DMS153 treated with DMSO at 0.1 percent for 48 hours (cell line): ENCODE data around the gene AHDC1.

Experiments used
- DNase-seq: peaks from one replicate; lab custom pipeline; 2025; ENCODE audit not compliant: unreplicated experiment; lab: John Stamatoyannopoulos, UW

The AHDC1 gene

DNA sequence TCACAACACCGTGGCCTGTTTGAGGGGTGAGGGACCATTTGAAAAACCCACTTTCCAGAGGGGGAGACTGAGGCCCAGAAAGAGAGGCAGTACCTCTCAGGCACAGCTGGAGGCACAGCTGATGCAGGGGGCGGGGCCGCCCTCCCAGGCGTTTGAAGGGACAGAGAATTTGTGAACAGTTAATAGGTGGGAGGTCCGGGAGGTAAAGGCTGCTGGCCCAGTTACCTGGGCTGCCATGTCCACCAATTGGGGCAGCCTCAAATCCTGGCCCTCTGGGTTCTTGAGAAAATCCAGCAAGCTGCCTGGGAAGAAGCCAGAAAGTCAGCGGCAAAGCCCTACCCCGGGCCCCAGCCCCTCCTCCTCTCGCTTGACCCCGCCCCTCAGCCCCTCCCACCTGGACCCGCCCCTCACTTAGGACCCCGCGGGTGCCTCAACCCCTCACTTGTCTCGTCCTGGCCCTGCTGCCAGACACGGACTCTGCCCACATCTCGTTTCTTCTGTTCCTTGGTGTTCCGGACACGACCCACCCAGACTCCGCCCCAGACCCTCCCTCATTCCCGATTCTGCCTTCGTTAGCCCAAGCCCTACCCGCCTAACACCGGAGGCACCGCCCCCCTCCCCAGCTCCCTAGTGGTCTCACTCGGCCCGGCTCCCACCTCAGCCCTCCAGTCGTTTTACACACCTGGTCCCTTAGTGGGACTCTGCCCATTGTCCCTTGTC lies 10.8 kb upstream of the AHDC1 start:
- DNase-seq: no peak

DNA sequence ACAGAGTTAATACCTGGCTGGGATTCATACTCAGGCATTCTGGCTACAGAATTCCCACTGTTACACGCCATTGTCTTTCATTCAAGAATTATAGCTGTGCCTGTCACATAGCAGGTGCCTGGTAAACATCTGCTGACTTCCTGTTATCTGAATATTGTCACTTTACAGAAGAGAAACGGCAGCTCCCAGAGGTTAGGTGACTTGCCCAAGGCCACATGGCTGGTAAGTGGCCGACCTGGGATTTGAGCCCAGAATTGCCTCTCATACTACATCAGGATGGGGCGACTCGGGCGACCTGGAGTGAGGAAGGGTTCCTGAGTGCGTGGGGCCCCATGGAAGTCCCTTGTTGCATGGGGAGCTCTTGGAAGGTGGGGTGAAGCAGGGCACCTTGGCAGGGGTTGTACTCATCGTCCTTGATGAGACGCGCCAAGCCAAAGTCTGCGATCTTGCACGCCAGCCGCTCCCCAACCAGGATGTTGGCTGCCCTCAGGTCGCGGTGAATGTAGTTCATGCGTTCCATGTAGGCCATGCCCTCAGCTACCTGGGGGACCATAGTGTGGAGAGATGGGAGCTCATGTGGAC lies 10.2 kb upstream of the AHDC1 start:
- DNase-seq: no peak

DNA sequence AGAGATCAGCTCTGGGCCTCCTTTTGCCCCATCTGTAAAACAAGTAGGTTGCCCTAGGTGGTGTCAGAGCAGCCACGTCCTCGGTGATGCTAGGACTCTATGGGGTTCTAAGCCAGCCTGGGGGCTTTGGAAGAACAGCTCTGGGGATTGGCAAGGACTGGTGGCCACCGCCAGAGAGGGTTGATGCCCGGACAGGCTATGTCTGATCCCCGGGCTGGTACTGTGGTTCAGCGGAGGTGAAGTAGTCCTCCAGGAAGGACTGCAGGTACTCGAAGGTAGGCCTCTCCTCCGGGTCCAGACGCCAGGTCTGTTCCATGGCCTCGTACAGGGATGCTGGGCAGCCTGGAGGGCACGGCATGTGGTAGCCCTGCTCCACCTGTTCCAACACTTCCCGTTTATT lies 8.8 kb upstream of the AHDC1 start:
- no peak for DNase-seq

DNA sequence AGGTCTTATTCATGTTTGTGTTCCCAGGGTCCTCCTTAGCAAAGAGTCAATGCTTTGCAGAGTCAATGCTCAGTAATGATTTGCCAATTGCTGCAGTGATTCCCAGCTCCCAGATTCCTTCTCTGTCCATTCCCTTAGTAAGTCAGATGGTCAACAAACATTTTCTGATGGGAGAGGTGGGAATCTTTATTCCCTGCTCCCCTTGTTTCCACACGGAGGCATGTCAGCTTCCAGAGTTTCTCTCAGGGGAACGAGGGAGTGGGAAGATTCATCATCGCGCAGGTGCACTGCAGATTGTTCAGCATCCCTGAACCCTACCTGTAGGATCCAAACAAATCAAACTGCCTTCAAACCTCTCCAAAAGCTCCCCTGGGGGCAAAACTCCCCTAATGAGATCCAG lies 7.5 kb upstream of the AHDC1 start:
- no peak for DNase-seq

DNA sequence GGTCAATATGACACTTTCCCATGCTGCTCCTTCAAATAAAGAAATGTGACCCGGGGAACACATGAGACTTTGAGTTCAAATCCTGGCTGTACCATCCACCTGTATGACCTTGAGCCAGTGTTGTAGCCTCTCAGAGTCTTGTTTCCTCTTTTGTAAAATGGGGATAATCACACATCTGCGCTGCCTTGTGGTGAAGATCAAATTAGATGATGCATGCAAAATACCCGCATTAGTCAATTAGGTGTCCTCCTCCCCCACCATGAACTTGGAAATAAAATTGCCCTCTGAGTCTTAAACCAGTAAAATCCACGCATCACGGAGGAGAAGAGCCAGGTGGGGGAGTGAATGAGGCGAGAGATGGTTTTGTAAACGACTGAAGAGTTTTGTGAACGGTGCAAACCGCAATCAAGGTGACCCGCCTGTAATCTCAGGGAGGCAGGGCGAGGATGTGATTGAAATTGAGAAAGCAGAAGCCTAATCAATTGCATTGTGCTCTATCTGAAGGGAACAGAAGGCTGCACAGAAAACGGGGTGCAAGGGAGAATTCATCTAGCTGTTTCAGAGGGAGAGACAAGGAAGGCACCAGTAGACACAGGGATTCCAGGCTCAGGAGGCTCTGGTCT lies 5.8 kb upstream of the AHDC1 start:
- DNase-seq: no peak

DNA sequence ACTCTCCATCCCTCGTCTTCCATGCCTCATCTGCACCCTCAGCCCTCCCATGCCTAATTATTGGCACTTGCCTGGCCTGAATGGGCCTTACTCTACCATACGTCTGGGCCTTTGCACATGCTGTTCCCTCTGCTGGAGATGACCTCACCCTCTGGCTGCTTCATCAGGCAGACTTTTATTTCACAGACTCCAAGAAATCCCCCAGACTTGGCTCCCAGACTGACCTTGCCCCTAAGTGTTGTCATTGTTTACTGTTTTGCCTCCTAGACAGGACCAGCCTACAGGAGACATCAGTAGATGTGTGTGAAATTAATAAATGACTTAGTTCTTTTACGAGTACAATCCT lies 5.2 kb upstream of the AHDC1 start:
- DNase-seq: no peak

DNA sequence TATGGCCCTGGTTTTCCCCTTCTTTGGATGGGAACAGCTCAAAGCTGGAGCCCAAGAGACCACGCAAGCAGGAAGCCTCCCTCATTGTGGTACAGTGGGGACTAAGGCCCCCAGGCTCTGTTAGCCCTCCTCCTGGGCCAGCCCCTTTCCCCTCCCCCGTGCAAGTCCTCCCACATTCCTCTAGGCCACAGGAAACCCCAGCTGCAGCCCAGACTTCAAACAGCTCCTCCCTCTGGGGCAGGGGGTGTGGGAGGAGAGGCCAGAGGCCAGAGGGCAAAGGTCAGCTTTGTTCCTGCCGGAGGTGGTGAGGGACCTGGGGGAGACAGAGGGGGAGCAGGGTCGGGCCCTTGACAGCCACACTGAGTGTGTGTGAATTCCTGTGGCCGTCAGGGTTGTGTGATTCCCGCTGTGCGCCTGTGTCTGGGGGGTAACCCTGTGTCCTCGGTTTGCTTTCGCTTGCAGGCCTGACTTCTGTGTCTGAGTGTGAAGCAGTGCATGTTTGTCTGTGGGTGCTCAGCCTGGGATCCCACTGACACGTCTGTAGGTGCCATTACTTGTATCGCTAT lies 3.4 kb upstream of the AHDC1 start:
- no peak for DNase-seq

DNA sequence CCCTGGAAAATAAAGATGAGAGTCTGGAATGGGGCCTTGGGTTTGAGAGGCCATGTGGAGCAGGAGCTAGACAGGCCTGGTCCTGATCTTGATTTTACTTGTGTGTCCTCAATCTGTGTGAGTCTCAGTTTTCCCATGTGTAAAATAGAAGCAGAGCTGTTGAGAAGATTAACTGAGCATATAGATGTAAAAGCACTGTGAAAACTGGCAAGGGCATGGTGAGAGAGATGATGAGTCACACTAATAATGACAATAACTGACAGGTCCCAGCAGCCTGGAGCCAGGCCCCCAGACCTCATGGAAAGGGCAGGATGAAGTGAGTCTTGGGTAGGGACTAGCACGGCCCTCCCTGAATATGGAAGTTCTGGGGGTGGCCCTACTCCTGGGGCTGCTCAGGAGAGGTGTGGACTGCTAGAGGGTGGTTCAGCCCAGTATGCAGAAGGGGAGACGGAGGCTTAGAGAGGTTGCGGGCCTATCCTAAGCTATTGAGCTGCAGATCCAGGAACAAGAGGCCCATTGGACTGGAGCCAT lies 2.8 kb upstream of the AHDC1 start:
- DNase-seq: no peak

DNA sequence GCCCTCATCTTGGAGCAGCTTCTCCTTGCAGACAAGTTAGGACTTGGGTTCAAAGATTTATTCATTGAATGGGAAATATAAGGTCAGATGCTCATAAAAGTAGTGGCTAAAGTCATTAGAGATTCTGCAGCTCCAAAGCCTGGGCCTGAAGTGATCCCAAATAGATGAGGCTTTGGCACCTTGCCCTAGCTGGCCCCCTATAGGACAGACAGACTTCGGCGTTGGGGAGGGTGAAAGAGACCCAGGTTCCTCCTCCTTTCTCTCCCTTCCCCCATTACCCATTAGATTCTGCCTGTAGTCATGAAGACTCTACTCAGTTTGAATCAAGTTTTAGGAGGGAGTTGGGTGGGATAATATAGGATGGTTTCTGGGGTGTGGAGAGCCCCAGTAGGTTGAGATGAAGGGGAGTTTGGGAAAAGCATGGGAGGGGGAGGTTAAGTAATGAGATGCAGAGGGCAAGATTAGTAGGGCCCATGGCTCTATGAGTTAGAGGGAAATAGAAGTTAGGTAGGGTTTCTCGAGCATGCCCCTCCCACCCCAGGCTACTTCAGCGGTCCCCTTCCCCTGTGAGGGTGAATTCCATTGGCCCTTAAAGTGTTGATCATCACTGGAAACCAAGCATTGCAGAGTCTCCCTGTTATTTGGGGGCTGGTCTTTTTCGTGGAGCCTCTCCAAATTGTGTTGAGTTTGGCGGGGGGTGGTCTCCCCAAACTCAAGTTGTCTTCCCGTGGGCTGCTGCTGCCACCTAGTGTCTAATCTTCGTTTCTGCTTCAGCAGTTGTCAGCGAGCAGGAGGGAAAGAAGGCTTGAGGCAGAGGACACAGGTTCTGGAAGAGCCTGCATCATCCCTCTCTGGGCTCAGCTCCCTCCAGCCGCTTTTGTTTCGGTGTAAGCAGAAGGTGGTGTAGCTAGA lies 2.1 kb upstream of the AHDC1 start:
- peak; percentile 39 for DNase-seq

DNA sequence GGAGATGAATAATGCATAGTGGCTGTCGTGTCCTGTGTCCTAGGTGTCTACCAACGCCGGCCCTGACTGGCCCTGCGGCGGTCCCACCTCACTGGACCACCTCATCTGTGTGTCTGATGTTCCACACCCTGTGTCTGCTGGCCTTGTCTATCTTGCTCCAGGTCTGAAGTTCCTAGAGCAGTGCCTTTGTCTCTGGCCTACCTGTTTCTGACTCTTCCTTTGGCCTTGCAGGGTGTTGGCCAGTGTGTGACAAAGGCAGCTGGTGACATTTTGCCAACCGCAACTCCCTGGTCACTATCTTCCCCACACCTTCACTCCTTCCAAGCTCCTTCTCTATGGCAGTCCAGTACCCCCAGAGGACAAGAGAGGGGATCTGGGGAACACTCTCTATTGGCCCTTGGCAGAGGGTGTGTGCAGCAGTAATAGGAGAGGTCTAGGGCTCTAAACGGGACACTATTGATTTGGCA lies 1.4 kb upstream of the AHDC1 start:
- no peak for DNase-seq

DNA sequence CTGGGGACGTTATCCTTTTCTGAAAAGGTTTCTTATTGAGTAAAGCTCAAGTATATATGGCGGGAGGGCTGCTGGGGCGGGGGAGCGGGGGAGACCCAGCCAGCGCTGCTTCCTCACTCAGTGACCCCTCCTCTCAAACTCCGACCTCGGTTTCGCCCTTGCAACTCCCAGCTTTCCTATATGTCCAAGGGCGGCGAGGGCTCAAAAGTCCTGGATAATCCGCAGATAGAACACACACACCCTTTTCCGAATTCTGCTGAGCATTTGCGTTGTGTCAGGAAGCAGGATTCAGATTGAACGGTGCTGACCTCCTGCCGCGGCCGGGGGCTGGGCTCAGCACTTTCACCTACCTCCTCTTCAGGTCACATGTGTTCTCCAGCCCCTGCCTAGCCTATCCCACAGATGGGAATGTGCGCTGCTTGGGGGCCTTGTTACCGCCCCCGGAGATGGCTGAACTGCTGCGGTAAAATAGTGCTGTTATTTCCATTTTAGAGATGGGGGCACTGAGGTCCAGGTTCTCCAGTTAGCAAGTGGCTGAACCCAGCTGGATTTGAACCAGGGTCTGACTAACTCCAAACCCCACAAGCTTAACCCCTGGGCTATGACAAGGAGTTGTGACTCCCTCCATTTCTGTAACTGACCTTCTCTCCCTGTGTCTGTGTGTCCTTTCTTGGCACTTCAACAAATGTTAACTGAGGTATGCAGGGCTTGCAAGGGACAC lies 795 bp upstream of the AHDC1 start:
- no peak for DNase-seq

DNA sequence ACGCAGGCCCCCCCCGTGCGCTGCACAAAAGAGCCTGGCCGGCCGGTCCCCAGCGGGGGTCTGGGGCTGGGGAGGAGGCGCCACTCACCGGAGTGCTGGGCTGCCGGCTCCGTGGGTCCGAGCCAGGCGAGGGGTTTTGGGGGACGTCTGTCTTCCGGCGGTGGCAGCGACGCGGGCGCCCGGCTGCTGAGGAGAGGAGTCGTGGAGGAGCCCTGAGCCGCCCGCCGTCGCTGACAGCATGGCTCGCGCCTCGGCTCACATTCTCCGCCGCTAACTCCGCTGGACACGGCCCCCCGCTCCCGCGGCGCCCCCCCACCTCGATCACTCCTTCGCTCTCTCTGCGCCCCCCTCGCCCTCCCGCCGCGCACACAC lies 649 bp downstream of the AHDC1 start:
- DNase-seq: no peak

DNA sequence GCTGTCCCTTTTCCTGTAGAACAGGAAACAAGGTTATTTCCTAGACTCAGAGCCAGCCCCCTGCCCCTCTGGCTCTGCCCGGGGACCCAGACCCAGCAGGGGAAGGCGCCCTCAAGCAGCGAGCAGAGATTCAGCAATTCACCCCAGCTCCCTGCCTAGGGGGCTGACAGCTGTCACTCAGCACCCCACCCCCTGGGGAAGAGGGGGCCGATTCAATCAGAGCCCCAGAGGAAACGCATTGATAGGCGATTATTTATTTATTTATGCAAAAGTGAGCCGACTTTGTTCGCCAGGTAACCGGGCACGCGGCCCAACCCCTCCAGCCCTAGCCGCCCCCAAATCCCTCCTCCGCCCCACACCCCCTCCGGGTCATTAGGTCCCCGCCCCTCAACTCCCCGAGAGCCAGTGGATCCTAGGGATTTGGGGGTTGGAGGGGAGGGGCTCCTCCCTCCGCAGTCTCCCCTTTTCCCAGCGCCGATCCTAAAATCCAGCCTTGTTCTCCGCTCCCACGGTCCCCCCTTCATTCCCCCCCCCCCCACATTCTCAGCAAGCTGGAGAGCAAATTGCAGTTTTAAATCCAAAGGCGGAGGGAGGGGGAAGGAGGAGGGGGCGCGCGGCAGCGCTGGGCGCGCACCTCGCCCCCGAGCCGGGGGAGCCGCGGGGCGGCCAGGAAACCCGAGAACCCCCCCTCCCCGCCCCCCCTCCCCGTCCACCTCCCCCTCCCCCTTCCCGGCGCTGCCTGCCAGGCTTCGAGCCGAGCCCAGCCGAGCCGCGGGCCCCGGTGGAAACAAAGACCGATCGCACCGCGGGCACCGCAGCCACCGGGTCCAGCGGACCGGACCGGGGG lies 1.3 kb downstream of the AHDC1 start:
- DNase-seq: no peak

DNA sequence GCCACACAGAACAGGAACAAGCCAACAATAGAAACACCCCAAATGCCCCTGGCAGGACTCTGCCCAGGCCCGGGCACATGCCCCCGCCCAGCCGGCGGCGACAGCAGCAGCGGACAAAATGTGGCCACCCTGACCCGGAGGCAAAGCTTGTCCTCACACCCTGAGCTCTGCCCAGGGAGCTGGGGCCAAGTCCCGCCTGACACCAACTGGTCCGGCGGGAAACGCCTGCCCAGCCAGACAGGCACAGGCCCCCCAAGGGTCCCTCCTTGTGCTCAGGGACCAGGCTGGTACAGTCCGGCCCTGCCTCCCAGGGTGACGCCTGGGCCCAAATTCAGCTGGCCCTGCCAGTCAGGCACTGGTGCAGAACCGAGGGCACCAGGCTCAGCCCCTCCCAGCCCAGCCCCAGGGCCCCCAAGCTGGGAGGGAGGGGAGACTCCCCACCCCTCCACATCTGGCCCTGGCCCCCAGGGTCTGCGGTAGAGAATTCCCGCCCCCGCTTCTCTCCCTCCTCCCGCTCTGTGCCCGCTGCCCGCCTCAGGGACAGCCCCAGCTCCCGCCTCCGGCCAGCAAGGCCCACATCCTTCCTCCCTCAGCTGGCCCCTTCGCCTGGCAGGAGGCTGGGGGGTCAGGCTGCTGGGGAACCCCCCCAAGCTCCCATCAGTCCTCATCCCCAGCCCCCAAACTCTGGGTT lies 2.0 kb downstream of the AHDC1 start:
- no peak for DNase-seq

DNA sequence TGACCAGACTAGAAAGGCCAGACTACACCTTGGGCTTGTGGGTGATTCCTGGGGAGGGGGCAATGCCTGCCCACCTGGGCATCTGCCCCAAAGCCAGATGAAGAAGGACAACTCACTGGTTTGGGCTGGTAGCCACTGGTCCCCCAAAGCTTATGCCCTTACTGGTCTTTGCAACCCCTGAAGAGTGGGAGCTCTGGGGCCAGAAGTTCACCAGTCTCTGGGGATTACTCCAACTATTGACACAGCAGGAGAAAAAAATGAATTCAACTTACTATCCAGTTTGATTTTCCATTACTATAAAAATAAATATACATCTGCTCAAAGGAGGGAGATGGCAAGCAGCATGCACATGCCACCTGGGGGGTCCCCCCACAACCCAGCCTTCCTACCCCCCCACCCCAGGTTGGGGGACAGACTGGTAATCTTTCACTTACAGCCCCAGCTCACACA lies 2.6 kb downstream of the AHDC1 start:
- peak; percentile 44 for DNase-seq

DNA sequence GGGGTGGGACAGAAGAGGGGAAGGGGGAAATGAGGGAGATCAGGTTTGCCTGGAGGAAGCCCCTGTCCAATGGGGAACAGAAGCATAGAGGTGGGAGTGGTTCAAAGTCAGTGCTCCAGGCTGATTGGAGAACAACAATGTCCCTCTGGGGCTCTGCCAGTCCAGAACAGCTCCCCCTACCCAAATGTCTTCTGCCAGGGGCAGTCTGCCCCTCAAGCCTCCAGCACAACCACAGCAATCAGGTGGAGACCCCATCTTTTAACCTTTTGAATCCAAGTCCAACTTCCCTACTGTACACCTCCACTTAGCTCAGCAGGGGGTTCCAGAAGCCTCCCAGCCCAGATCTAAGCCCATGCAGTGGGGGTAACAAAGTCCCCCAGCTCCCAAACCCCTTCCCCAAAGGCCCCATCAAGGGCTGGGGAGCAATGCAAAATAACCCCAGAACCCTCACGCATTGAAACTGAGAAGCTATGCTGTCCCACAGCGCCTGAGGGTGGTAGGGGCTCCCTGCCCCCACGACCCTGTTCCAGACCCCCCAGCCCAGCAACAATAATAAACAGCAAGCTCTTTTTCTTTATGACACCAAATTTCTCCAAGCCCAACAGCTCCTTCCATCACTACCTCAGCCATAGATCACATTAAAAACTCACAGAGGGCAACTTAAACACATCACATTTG lies 3.3 kb downstream of the AHDC1 start:
- DNase-seq: no peak

DNA sequence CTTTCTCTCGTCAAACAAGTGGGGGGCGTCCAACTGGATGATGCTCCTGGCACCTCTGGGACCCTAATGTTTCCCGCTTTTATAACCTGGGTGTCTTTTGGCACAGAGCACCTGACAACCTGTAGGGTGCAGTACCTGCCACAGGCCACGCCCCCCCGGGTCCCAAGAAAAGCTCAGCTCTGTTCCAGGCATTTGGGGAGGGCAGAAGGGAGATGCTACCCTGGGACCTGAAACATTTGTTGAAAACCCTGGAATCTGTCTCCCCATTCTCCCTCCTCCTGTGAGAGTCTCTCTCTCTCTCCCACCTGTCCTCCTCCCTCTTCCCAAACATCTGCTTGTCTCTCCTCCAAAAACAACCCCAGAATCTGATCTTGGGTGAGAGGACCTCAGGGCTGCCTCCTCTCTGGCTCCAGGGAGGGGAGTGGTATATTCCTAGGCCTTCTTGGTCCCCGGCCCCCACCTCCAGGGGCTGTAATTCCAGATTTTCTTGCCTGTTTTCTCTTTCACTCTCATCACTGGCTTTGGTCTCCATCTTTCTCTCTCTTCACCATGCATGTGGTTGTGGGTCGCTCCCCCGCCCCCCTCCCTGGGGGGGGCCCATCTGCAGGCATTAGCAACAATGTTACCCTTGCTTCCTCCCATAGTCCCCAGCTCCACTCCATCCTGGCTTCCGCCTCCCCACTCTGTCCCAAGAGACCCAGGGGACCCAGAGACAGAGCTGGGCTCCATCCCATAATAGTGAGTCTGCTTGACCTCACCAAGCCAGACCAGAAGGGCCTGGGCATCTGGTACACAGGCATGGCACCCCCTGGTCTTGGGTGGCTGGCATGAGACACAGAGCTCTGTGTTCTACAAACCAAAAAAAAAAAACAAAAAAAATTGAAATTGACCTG lies 4.1 kb downstream of the AHDC1 start:
- no peak for DNase-seq
